Parathyroid adenoma (tissue), 2 donors: ENCODE measurements around the gene HYAL4.

ENCODE experiments used
- H2AFZ ChIP-seq: fragments of 300-600 bp; sonication (generic); one replicate; pipeline ENCODE4 v1.7.0; 2017; ENCODE audit warnings: antibody characterized with exemption, mild to moderate bottlenecking
- H3K27ac ChIP-seq: fragments of 300-600 bp; sonication (generic); one replicate; pipeline ENCODE4 v1.7.0; 2017
- H3K27me3 ChIP-seq: fragments of 300-600 bp; sonication (generic); one replicate; pipeline ENCODE4 v1.7.0; 2017; ENCODE audit warnings: low read length; ENCODE audit not compliant: control insufficient read depth, insufficient read depth
- H3K36me3 ChIP-seq: fragments of 300-600 bp; sonication (generic); one replicate; pipeline ENCODE4 v1.7.0; 2017; ENCODE audit warnings: low read length; ENCODE audit not compliant: control insufficient read depth, insufficient read depth
- H3K4me1 ChIP-seq: fragments of 300-600 bp; sonication (generic); one replicate; pipeline ENCODE4 v1.7.0; 2017; ENCODE audit warnings: control low read depth
- H3K4me2 ChIP-seq: fragments of 300-600 bp; sonication (generic); one replicate; pipeline ENCODE4 v1.7.0; 2017; ENCODE audit warnings: low read length
- H3K4me3 ChIP-seq: fragments of 300-600 bp; sonication (generic); one replicate; pipeline ENCODE4 v1.7.0; 2017; ENCODE audit warnings: low read depth, low read length
- H3K79me2 ChIP-seq: fragments of 300-600 bp; sonication (generic); one replicate; pipeline ENCODE4 v1.7.0; 2017; ENCODE audit warnings: control low read depth
- H3K9ac ChIP-seq: fragments of 300-600 bp; sonication (generic); one replicate; pipeline ENCODE4 v1.7.0; 2017; ENCODE audit warnings: mild to moderate bottlenecking
- H3K9me3 ChIP-seq: fragments of 300-600 bp; sonication (generic); one replicate; pipeline ENCODE4 v1.7.0; 2017; ENCODE audit warnings: low read length; ENCODE audit not compliant: control insufficient read depth
- TF ChIP-seq, protein P1 (sequence below): fragments of 300-600 bp; sonication (generic); IDR thresholded peaks from one replicate; pipeline ENCODE4 v1.7.0; 2017; ENCODE audit warnings: antibody characterized with exemption, mild to moderate bottlenecking
- donor health status: primary hyperparathyroidism.

HYAL4 gene, protein sequence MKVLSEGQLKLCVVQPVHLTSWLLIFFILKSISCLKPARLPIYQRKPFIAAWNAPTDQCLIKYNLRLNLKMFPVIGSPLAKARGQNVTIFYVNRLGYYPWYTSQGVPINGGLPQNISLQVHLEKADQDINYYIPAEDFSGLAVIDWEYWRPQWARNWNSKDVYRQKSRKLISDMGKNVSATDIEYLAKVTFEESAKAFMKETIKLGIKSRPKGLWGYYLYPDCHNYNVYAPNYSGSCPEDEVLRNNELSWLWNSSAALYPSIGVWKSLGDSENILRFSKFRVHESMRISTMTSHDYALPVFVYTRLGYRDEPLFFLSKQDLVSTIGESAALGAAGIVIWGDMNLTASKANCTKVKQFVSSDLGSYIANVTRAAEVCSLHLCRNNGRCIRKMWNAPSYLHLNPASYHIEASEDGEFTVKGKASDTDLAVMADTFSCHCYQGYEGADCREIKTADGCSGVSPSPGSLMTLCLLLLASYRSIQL

DNA sequence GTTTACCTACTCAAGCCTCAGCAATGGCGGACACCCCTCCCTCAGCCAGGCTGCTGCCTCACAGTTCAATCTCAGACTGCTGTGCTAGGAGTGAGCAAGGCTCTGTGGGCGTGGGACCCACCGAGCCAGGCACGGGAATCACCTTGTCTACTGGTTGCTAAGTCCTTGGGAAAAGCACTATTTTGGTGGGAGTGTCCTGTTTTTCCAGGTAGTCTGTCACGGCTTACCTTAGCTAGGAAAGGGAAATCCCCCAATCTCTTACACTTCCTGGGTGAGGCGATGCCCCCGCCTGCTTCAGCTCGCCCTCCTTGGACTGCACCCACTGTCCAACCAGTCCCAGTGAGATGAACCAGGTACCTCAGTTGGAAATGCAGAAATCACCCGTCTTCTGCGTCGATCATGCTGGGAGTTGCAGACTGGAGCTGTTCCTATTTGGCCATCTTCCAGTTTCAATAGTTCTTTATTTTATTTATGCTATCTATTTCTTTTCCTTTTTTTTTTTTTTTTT, at the start of gene HYAL4:
HYAL4 (plus strand) TSS at position 458 of the 508 bp plus-strand sequence. CDS start 23,105 bp downstream, outside the sequence.
- Histone ChIP-seq H3K4me1 (no peaks in the 10 kb centered on the region), H3K36me3 (no peaks in the 10 kb centered on the region), H3K27me3 (no peaks in the 10 kb centered on the region), H3K79me2 (no peaks in the 10 kb centered on the region), H3K4me2 (no peak within 1 kb of the TSS), H2AFZ (no peak within 1 kb of the TSS), H3K4me3 (no peak within 1 kb of the TSS), H3K27ac (no peak within 1 kb of the TSS), H3K9ac (no peak within 1 kb of the TSS), H3K9me3 (no peaks in the 10 kb centered on the region)
- TF ChIP-seq, protein P1, sequence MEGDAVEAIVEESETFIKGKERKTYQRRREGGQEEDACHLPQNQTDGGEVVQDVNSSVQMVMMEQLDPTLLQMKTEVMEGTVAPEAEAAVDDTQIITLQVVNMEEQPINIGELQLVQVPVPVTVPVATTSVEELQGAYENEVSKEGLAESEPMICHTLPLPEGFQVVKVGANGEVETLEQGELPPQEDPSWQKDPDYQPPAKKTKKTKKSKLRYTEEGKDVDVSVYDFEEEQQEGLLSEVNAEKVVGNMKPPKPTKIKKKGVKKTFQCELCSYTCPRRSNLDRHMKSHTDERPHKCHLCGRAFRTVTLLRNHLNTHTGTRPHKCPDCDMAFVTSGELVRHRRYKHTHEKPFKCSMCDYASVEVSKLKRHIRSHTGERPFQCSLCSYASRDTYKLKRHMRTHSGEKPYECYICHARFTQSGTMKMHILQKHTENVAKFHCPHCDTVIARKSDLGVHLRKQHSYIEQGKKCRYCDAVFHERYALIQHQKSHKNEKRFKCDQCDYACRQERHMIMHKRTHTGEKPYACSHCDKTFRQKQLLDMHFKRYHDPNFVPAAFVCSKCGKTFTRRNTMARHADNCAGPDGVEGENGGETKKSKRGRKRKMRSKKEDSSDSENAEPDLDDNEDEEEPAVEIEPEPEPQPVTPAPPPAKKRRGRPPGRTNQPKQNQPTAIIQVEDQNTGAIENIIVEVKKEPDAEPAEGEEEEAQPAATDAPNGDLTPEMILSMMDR, result no peak

DNA sequence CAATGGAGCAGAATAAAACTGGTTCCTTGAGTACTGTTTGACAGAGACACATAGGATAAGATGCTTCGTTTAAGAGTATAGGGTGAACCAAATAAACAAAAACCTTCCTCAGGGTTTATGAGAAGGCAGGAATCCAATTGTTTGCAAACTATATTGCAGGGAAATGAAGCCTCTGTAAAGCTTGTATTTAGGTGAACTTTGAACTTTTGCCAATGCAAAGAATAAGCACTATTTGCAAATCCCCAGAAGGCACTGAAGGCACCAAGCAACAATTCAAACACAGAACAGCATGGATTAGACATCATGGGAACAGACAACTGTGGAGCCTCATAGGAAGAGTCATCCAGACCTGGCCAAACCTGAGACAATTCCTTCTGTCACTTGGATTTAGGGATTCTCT, 49.1 kb upstream of the HYAL4 start:
- Histone ChIP-seq H3K27ac (no peak overlapping the region), H3K4me1 (no peaks in the 10 kb centered on the region), H3K9me3 (no peaks in the 10 kb centered on the region), H3K4me3 (no peak overlapping the region), H3K36me3 (no peaks in the 10 kb centered on the region), H3K9ac (no peak overlapping the region), H3K79me2 (no peaks in the 10 kb centered on the region), H3K4me2 (no peak overlapping the region), H2AFZ (no peak overlapping the region), H3K27me3 (no peaks in the 10 kb centered on the region)
- TF ChIP-seq, protein P1, result no peak

DNA sequence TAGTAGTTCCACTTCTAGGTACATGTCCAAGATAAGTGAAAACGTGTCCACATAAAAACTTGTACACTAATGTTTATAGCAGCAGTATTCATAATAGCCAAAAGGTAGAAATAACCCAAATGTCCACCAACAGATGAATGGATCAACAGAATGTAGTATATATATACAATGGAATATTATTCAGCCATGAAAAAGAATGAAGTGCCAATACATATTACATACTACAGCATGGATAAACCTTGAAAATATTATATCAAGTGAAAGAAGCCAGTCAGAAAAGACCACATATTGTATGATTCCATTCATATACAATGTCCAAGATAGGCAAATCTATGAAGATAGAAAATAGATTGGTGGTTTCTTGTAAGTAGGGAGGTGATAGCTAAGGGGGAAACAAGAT, 48.4 kb upstream of the HYAL4 start:
- Histone ChIP-seq H3K4me2 (no peak overlapping the region), H3K36me3 (no peaks in the 10 kb centered on the region), H3K79me2 (no peaks in the 10 kb centered on the region), H3K27me3 (no peaks in the 10 kb centered on the region), H3K9ac (no peak overlapping the region), H3K9me3 (no peaks in the 10 kb centered on the region), H3K4me1 (no peaks in the 10 kb centered on the region), H3K4me3 (no peak overlapping the region), H3K27ac (no peak overlapping the region), H2AFZ (no peak overlapping the region)
- TF ChIP-seq, protein P1, result no peak

DNA sequence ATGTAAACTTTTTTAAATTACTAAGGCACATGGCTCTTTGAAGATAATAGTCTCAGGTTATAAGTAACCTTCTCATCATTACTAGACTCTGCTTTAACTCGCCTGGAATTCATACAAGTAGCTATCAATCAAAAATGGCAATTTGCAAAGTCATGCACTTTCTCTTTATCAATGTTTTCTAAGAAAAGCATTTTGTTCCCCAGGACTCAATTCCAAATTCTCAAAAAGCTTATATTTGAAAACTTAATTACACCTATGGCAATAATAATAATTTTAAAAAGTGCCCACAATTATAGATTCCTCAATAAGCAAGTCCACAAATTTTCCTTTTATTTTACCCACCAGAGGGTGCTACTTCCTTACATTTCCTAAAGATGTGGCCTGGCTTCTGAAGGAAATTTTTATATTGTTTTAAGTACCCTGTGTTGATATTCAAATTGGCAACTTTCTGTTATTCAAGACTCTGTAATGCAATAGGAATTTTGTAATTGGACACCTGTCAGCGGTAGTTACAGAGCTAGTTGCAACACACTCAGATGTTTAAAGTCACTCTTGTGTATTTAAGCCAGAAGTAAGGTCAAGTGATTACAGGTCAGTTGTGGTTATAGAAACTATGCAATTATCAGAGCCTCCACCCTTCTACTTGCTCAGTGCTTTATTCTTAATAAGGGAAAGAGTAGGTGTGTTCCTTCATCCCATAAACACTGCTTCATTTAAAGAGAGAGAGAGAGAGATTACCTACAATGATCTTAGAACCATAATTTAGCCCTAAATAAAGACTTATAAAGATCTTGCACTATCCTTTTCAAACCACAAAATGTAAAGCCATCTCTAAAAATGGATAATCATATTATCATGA, 47.1 kb upstream of the HYAL4 start:
- Histone ChIP-seq H3K4me3 (no peak overlapping the region), H3K27ac (no peak overlapping the region), H3K9ac (no peak overlapping the region), H3K4me2 (no peak overlapping the region), H3K79me2 (no peaks in the 10 kb centered on the region), H3K4me1 (no peaks in the 10 kb centered on the region), H2AFZ (peak overlapping the region; percentile 23), H3K36me3 (no peaks in the 10 kb centered on the region), H3K9me3 (no peaks in the 10 kb centered on the region), H3K27me3 (no peaks in the 10 kb centered on the region)
- TF ChIP-seq, protein P1, result peak; percentile 61
